Glutamatergic neuron (in vitro differentiated cells): ENCODE data around the gene PRMT7. TPM values are rescaled to one million over a fixed set of nuclear protein-coding genes. Genes with fewer than 3 reads are reported as not detected.

Experiments used
- DNase-seq: peaks from one replicate; pipeline ENCODE4 v3.0.0; 2022
- H3K27ac Mint-ChIP-seq: one replicate; pipeline ENCODE4 v1.8.0; 2020; ENCODE audit warnings: mild to moderate bottlenecking, mixed read lengths, inconsistent platforms; ENCODE audit not compliant: unreplicated experiment
- H3K27me3 Mint-ChIP-seq: one replicate; pipeline ENCODE4 v1.8.0; 2020; ENCODE audit warnings: mild to moderate bottlenecking, moderate library complexity, mixed read lengths, inconsistent platforms; ENCODE audit not compliant: unreplicated experiment
- H3K36me3 Mint-ChIP-seq: one replicate; pipeline ENCODE4 v1.8.0; 2020; ENCODE audit warnings: mild to moderate bottlenecking, mixed read lengths, inconsistent platforms; ENCODE audit not compliant: unreplicated experiment
- H3K4me1 Mint-ChIP-seq: one replicate; pipeline ENCODE4 v1.8.0; 2020; ENCODE audit warnings: mild to moderate bottlenecking, low read depth, mixed read lengths, inconsistent platforms; ENCODE audit not compliant: unreplicated experiment
- H3K4me3 Mint-ChIP-seq: one replicate; pipeline ENCODE4 v1.8.0; 2020; ENCODE audit warnings: mild to moderate bottlenecking, mixed read lengths, inconsistent platforms; ENCODE audit not compliant: unreplicated experiment
- H3K9me3 Mint-ChIP-seq: one replicate; pipeline ENCODE4 v1.8.0; 2020; ENCODE audit warnings: mild to moderate bottlenecking, moderate library complexity, mixed read lengths, inconsistent platforms; ENCODE audit not compliant: unreplicated experiment
- CTCF ChIP-seq: fragments of 200-600 bp; sonication (generic); IDR thresholded peaks from one replicate; pipeline ENCODE4 v1.5.0; 2021; ENCODE audit not compliant: partially characterized antibody, unreplicated experiment
- total RNA-seq: library from RNA; stranded (reverse); fragmentation: NEBNext Ultra II Directional; extraction: Animal tissue kit (Norgen Biotek cat#: 25700); gene quantifications from one replicate; pipeline ENCODE4 v1.2.1, GENCODE V29; 2021; ENCODE audit not compliant: unreplicated experiment

PRMT7 gene
- total RNA-seq, 1 donor from 2014 or later, result 62.7 TPM

- Mint-ChIP-seq H3K27me3 (peaks cover 3% of the 10 kb centered on the region), H3K4me3 (no peak overlapping the region), H3K27ac (no peak overlapping the region), H3K4me1 (peaks cover 19% of the 10 kb centered on the region), H3K9me3 (peaks cover 2% of the 10 kb centered on the region), H3K36me3 (no peaks in the 10 kb centered on the region)
- no peak for TF ChIP-seq CTCF
- no peak for DNase-seq
These were observed 38.2 kb upstream of the PRMT7 start for GRCh38 chr16:68272507-68273209.

GRCh38 chr16:68273459-68273858, 37.4 kb upstream of the PRMT7 start:
- DNase-seq, result no peak
- H3K9me3 Mint-ChIP-seq, result peaks cover 2% of the 10 kb centered on the region
- no peak overlapping the region for H3K4me3 Mint-ChIP-seq
- no peak overlapping the region for H3K27ac Mint-ChIP-seq
- H3K36me3 Mint-ChIP-seq, result no peaks in the 10 kb centered on the region
- H3K4me1 Mint-ChIP-seq, result peaks cover 14% of the 10 kb centered on the region
- no peak for TF ChIP-seq CTCF
- peaks cover 3% of the 10 kb centered on the region for H3K27me3 Mint-ChIP-seq

GRCh38 chr16:68273896-68274295, 36.9 kb upstream of the PRMT7 start:
- no peak for TF ChIP-seq CTCF
- DNase-seq, result no peak
- Mint-ChIP-seq H3K4me3 (no peak overlapping the region), H3K36me3 (no peaks in the 10 kb centered on the region), H3K9me3 (peaks cover 2% of the 10 kb centered on the region), H3K27ac (no peak overlapping the region), H3K4me1 (peaks cover 14% of the 10 kb centered on the region), H3K27me3 (peaks cover 3% of the 10 kb centered on the region)

- Mint-ChIP-seq H3K27me3 (peaks cover 3% of the 10 kb centered on the region), H3K36me3 (peaks cover 4% of the 10 kb centered on the region), H3K4me3 (no peak overlapping the region), H3K4me1 (peaks cover 9% of the 10 kb centered on the region), H3K9me3 (peaks cover 3% of the 10 kb centered on the region), H3K27ac (no peak overlapping the region)
- no peak for TF ChIP-seq CTCF
- no peak for DNase-seq
These were observed 36.4 kb upstream of the PRMT7 start for GRCh38 chr16:68274441-68274840.

- Mint-ChIP-seq H3K36me3 (peaks cover 9% of the 10 kb centered on the region), H3K27ac (no peak overlapping the region), H3K27me3 (peaks cover 5% of the 10 kb centered on the region), H3K4me3 (no peak overlapping the region), H3K4me1 (peaks cover 9% of the 10 kb centered on the region), H3K9me3 (peaks cover 3% of the 10 kb centered on the region)
- no peak for TF ChIP-seq CTCF
- no peak for DNase-seq
These were observed 35.1 kb upstream of the PRMT7 start for GRCh38 chr16:68275611-68276191.
